Measurements from ENCODE around the gene ERGIC2. TPM values are rescaled to one million over a fixed set of nuclear protein-coding genes. Genes with fewer than 3 reads are reported as not detected.

The ERGIC2 gene
- total RNA-seq, 1 experiment from 2014 or later, result 69.8 TPM

GRCh38 chr12:29343022-29343799 is 37.8 kb downstream of the ERGIC2 start:
- no peak overlapping the region for H3K4me2 ChIP-seq (ENCODE audit: insufficient read depth, insufficient read length, low read length)
- no peak overlapping the region for H2BK20ac ChIP-seq (ENCODE audit: low read depth, low read length, poor library complexity, severe bottlenecking)
- no peak overlapping the region for H3T11ph ChIP-seq (ENCODE audit: low read length)
- Mint-ChIP-seq H3K27me3 (ENCODE audit: low read depth) (no peaks in the 10 kb centered on the region), H3K4me1 (no peaks in the 10 kb centered on the region), H3K36me3 (ENCODE audit: insufficient read depth in 1 of 3, low read depth in 3 of 3) (peaks cover 3 to 43% (median 42%) of the 10 kb centered on the region in 3 experiments; a peak in 6 of 7 replicates), H3K4me3 (no peak overlapping the region), H3K9me3 (no peaks in the 10 kb centered on the region), H3K27ac (no peak overlapping the region)
- no peaks in the 10 kb centered on the region for H3K79me2 ChIP-seq (ENCODE audit: insufficient read depth, low read length)
- no peak for DNase-seq
- no peaks in the 10 kb centered on the region for H3K4me1 ChIP-seq (ENCODE audit: insufficient read depth, low read length)
- H3K23me2 ChIP-seq (ENCODE audit: insufficient read length, low read depth, low read length, poor library complexity, severe bottlenecking), result no peaks in the 10 kb centered on the region
- H3K9ac ChIP-seq (ENCODE audit: extremely low read depth, insufficient read length, low read length), result no peak overlapping the region
- H3K27ac ChIP-seq (ENCODE audit: insufficient read length, low read depth, low read length), result no peak overlapping the region
- WGBS (ENCODE audit: extremely low coverage, insufficient read length, low lambda C conversion rate), result no CpG with 5 or more reads among the region's 2 CpGs
- no peak overlapping the region for H2AK5ac ChIP-seq (ENCODE audit: insufficient read length, low read length)
- H4K5ac ChIP-seq (ENCODE audit: insufficient read length, low read depth, low read length), result no peak overlapping the region
- no peak overlapping the region for H2BK12ac ChIP-seq (ENCODE audit: insufficient read length, low read depth, low read length)
- H4K20me1 ChIP-seq (ENCODE audit: control insufficient read depth, insufficient read depth, insufficient read length), result no peaks in the 10 kb centered on the region
- no peak overlapping the region for H2BK120ac ChIP-seq (ENCODE audit: low read depth, low read length, poor library complexity, severe bottlenecking)
- H3K18ac ChIP-seq (ENCODE audit: insufficient read length, low read depth, low read length), result no peak overlapping the region
- H3K23ac ChIP-seq (ENCODE audit: insufficient read length, low read depth, low read length), result no peak overlapping the region
- no peak overlapping the region for H2BK5ac ChIP-seq (ENCODE audit: insufficient read length, low read length)
- H3K14ac ChIP-seq (ENCODE audit: insufficient read depth, low read length), result no peak overlapping the region
- no peak overlapping the region for H4K8ac ChIP-seq (replicated peaks; ENCODE audit: insufficient read length, low read depth, low read length)
- no peak for TF ChIP-seq CTCF (conservative IDR thresholded peaks at IDR 0.05)
- H2BK15ac ChIP-seq (ENCODE audit: low read depth, low read length), result no peak overlapping the region
- H4K91ac ChIP-seq (ENCODE audit: insufficient read length, low read depth, low read length), result no peak overlapping the region
- H2AFZ ChIP-seq (ENCODE audit: low read length), result no peak overlapping the region
- no peaks in the 10 kb centered on the region for H3K79me1 ChIP-seq (ENCODE audit: insufficient read depth, low read depth, low read length, poor library complexity, severe bottlenecking)
- no peaks in the 10 kb centered on the region for H3K9me3 ChIP-seq (ENCODE audit: control insufficient read depth, low read depth, low read length)
- no peaks in the 10 kb centered on the region for H3K27me3 ChIP-seq (ENCODE audit: insufficient read depth, low read length)
- no peak overlapping the region for H3K56ac ChIP-seq (ENCODE audit: insufficient read length, low read depth, low read length)
- no peak overlapping the region for H3K4ac ChIP-seq (ENCODE audit: low read depth, low read length)
